ENCODE results near the gene KRTAP21-1.
A peak's percentile ranks its signal among the peaks of the same experiment; 100 is the strongest.

KRTAP21-1 gene

GRCh38 chr21:30740462-30740861, 14.8 kb downstream of the KRTAP21-1 start:
- H3K27ac ChIP-seq: no peak overlapping the region
- TF ChIP-seq CTCF (conservative IDR thresholded peaks at IDR 0.05): no peak

- H3K27ac ChIP-seq: no peak overlapping the region
- peak; percentile 90 for TF ChIP-seq CTCF (conservative IDR thresholded peaks at IDR 0.05)
These were observed 22.2 kb downstream of the KRTAP21-1 start for GRCh38 chr21:30733026-30733425.

- no peak for TF ChIP-seq CTCF (conservative IDR thresholded peaks at IDR 0.05)
- no peak overlapping the region for H3K27ac ChIP-seq
These were observed 28.5 kb downstream of the KRTAP21-1 start for GRCh38 chr21:30726726-30727125.

- TF ChIP-seq CTCF (conservative IDR thresholded peaks at IDR 0.05): no peak
These were observed 35.8 kb downstream of the KRTAP21-1 start for GRCh38 chr21:30719401-30719800.

GRCh38 chr21:30718239-30718909, 36.9 kb downstream of the KRTAP21-1 start, which contains the start of gene KRTAP21-3:
Gene KRTAP21-3 (minus strand): TSS chr21:30718777. CDS start chr21:30718759, 18 bp downstream.
- no peak for TF ChIP-seq CTCF (conservative IDR thresholded peaks at IDR 0.05)

More at GRCh38 chr21:30719401-30719800, 35.8 kb downstream of the KRTAP21-1 start:
- no peak overlapping the region for H3K27ac ChIP-seq

GRCh38 chr21:30717105-30717504, 38.1 kb downstream of the KRTAP21-1 start:
- no peak for TF ChIP-seq CTCF (conservative IDR thresholded peaks at IDR 0.05)
- H3K27ac ChIP-seq: no peak overlapping the region

More at GRCh38 chr21:30718239-30718909, 36.9 kb downstream of the KRTAP21-1 start, which contains the start of gene KRTAP21-3:
- no peak within 1 kb of the TSS for H3K27ac ChIP-seq

- TF ChIP-seq CTCF (conservative IDR thresholded peaks at IDR 0.05): no peak
- H3K27ac ChIP-seq: no peak overlapping the region
These were observed 40.3 kb downstream of the KRTAP21-1 start for GRCh38 chr21:30714946-30715345.
